AG09319 (cell line): Measurements from ENCODE around the gene SLC8A3.

Experiments used
- DNase-seq: peaks from one replicate; pipeline ENCODE4 v3.0.0-alpha.2; 2010; ENCODE audit warnings: low read depth; ENCODE audit errors: extremely low read depth
- CTCF ChIP-seq: IDR thresholded peaks from 2 replicates; pipeline ENCODE4 v1.5.1; 2011; ENCODE audit warnings: low read depth, mild to moderate bottlenecking, inconsistent platforms, low read length, moderate library complexity

The SLC8A3 gene

GRCh38 chr14:70173569-70173968 lies 15.2 kb downstream of the SLC8A3 start:
- no peak for DNase-seq
- no peak for TF ChIP-seq CTCF

- TF ChIP-seq CTCF, result no peak
- DNase-seq, result no peak
Measured at GRCh38 chr14:70171726-70172125, 17.0 kb downstream of the SLC8A3 start.

GRCh38 chr14:70170976-70171375 lies 17.8 kb downstream of the SLC8A3 start:
- TF ChIP-seq CTCF, result no peak
- DNase-seq, result no peak

- no peak for TF ChIP-seq CTCF
- no peak for DNase-seq
Measured at GRCh38 chr14:70168406-70168805, 20.3 kb downstream of the SLC8A3 start.

- TF ChIP-seq CTCF, result no peak
- no peak for DNase-seq
Measured at GRCh38 chr14:70166530-70167203, 22.1 kb downstream of the SLC8A3 start.

GRCh38 chr14:70162358-70162757 lies 26.4 kb downstream of the SLC8A3 start:
- no peak for DNase-seq
- TF ChIP-seq CTCF, result no peak

GRCh38 chr14:70156592-70156991 lies 32.2 kb downstream of the SLC8A3 start:
- no peak for TF ChIP-seq CTCF
- DNase-seq, result no peak
